Eye (tissue), 1 donor: ENCODE data around the gene TNFRSF1B.
A peak's percentile ranks its signal among the peaks of the same experiment; 100 is the strongest.

Source experiments
- DNase-seq: peaks from one replicate; pipeline ENCODE4 v3.0.0-alpha.2; 2015

The TNFRSF1B gene

GRCh38 chr1:12158357-12159092 is 8.3 kb upstream of the TNFRSF1B start:
- no peak for DNase-seq

GRCh38 chr1:12159816-12160215 is 7.0 kb upstream of the TNFRSF1B start:
- DNase-seq = no peak

DNA sequence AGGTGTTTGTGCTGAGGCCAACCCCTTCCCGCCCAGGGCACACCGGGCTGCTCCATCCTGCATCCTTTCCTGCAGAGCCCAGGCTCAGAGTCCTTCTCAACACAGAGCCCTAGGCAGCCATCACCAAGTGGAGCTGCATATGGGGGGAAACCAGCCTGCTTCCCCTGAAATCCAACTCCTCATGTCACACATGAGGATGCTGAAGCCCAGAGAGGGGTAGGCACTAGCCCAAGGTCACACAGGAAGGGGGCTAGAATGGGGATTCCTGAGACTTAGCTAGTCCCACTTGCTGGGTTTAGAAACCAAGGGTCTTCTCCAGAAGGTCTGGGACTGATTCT is 5.5 kb upstream of the TNFRSF1B start:
- no peak for DNase-seq

- no peak for DNase-seq
Observed at GRCh38 chr1:12161662-12162458, 4.9 kb upstream of the TNFRSF1B start.

DNA sequence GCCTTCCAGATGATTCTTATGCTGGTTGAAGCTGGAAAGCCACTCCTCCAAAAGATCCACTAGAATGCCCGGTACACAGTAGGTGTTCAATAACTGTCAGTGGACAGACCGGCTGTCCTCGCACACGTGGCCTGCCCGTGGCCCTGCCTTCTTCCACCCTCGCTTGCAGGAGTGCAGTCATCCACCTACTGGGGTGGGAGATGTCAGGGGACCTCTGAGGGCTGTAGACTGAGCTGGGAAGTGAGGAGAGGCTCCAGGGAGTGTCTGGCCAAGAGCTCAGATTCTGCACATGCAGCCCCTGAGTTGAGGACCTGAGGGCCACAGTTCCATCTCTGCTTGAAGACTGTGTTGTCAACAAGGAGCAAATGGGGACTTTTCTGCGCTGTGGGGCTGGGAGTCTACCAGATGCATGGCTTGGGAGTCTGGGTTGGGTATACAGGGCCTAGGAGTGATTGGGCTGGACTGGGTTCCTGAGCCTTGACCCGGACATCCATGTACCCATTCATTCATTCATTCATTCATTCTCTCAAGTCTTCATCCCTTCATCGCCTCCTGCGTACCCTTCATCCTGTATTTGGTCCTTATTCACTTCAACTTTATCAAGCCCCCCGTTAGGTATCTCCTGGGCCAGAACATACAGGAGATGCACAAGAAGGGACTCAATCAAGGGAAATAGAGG is 4.2 kb upstream of the TNFRSF1B start:
- DNase-seq = no peak

DNA sequence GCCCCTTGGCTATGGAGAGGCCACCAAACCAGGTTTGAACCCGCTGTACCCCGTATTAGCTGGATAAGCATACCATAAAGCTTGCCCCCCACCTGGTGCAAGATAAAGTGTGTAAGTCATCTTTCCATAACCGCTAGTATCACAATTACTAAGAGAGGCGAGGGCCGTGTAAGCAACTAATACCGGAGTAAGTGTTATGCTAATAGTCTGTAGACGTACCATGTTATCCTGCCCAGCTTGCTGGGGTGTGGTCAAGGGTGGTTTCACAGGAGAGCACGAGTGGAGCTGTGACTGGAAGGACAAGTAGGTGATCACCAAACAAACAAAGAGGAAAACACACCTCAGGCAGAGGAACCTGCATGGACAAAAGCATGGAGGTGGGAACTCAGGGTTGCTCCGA is 3.6 kb upstream of the TNFRSF1B start:
- DNase-seq = no peak

GRCh38 chr1:12164210-12164609 is 2.6 kb upstream of the TNFRSF1B start:
- DNase-seq = no peak

- DNase-seq = no peak
Observed at GRCh38 chr1:12165342-12165741, 1.4 kb upstream of the TNFRSF1B start.

- peak; percentile 59 for DNase-seq
Observed at GRCh38 chr1:12167493-12168429, 970 bp downstream of the TNFRSF1B start.

DNA sequence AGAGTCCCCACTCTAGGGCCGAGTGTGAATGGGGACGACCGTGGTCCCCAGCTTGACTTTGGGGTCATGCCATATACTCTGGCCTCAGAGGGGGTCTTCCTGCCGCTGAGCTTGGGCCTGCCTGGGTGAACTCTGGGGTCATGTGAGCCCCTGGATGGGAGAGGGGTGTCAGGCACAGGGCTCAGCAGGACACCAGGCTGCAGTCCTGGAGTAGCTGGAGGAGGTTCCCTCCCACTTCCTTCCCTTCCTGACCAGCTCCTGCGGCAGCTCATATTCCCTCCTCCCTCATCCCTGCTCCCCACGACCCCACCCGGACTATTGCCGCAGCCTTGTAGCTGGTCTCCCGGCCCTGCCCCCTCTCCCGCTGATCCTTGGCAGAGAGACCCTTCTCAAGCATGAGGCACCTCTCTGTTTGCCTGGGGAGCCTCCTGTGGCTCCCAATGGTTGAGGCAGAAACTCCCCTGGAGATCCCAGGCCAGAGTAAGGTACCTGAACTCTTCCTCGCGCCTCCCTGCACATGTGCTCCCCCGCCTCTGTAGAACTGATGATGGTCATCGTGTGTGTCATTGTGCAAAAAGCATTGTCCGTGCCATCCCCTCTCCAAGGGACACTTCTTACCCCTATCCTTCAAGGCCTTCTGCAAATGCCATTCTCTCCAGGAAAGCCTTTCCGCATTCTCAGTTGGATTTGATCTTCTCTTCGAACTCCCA is 1.8 kb downstream of the TNFRSF1B start:
- DNase-seq = no peak

DNA sequence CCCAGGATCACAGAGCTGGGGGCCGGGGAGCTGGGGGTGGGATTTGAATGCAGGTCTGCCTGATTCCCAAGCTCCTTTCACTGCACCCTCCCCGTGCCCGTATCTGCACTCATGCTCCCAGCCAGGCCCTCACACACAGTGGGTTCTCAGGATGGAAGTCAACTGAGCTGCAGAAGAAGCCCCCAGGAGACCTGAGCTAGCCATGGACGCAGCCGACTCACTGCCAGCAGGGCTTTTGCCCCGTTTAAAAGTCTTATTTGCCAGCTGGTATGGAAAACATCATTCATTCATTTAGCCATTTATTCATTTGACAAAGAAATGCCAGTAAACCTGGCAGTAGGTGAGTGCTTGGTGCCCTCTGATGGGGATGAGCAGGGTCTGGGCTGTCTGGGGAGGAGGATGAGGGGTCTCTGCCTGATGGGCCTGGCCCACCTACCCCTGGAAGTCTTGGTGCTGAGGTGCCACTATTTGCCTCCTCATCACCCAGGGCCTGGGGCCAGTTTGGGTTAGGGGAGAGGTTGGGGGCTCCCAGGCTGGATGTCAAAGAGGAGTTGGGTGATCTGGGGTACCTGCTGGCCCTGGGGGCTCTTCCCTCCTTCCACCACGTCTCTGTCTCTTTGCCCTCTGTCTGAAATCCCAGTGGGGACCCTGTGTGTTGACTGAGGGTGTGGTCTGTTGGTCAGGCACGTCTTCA is 2.8 kb downstream of the TNFRSF1B start:
- no peak for DNase-seq

DNA sequence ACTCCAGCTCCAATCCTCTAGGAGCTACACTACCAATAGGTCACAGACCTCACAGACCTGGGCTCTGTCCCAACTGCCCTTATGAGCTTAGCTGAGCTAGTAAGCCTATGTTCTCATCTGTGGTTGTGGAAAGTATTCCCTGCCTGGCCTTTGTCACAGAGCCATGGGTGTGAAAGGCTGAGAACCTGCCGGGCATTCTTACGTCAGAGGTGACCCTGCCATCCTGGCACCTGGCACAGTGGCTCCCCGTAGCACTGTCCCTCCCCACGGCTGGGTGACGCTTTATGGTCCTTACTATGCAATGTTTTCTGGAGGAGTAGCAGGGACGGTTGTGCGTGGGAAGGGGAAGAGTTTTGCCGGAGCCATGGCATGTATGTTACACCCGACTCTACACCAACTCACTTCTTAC is 3.5 kb downstream of the TNFRSF1B start:
- DNase-seq = no peak

GRCh38 chr1:12171206-12172041 is 4.6 kb downstream of the TNFRSF1B start:
- no peak for DNase-seq

DNA sequence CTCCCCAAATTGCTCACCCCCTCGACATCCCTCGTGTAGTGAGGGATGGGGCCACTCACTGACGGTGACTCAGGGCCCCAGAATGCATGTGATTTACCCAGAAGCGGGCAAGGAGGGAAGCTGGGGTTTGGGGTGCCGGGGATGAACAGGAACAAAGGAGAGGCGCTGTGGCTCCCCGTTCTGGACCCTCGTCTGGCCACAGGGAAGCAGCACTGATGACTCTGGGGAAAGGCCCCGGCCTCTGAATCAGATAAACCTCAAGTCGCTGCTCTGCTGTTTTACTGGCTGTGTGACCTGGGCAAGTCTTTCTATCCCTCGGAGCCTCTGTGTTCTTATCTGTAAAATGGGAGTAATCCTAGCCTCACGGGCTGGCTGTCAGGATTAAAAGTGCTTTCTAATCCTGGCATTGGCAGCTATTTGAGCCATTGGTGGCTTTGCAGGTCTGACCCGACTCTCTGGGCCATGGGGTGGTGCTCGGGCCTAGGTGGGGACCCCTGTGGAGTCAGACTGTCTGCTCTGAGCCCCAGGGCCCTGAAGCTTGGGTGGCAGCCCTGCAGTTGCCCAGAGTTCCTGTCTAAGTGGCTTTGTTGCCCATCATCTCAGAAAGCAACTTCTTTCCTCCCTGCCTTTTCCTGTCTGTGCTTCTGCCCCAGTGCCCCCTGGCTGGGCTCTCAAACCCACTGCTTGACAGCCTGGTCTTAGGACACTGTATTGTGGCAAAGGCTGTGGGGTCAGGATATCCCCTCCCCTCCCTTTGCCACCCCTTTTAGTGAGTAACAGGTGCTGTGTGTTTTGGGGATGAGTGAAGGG is 5.5 kb downstream of the TNFRSF1B start:
- DNase-seq = no peak

DNA sequence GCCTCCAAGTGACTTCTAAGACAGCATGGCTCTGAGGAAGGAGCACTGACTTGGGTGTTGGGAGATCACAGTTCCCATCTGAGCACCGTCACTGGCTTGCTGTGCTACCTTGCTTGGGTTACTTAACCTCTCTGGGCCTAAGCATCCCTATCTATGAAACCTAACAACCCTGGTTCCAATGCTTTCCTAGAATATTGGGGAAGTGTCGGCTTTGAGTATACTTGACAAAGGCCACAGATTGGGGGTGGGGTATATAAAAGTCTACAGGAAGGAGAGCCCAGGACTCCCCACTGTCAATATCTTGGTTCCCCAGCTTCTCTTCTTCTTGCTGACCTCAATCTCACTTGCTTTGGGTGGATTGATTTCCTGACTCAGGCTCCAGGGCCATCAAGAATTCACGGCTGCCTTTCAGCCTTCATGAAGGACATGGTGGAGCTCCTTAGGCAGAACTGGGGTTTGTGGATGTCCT is 6.3 kb downstream of the TNFRSF1B start:
- DNase-seq = no peak

GRCh38 chr1:12173631-12174121 is 6.9 kb downstream of the TNFRSF1B start:
- DNase-seq = no peak

GRCh38 chr1:12174924-12175810 is 8.4 kb downstream of the TNFRSF1B start:
- peak; percentile 88 for DNase-seq
